Glutamatergic neuron (in vitro differentiated cells): Measurements from ENCODE around the gene HPGD. TPM values are rescaled to one million over a fixed set of nuclear protein-coding genes. Genes with fewer than 3 reads are reported as not detected.

ENCODE experiments used
- DNase-seq: peaks from one replicate; pipeline ENCODE4 v3.0.0; 2022
- H3K27ac Mint-ChIP-seq: one replicate; pipeline ENCODE4 v1.8.0; 2020; ENCODE audit warnings: mild to moderate bottlenecking, mixed read lengths, inconsistent platforms; ENCODE audit not compliant: unreplicated experiment
- H3K27me3 Mint-ChIP-seq: one replicate; pipeline ENCODE4 v1.8.0; 2020; ENCODE audit warnings: mild to moderate bottlenecking, moderate library complexity, mixed read lengths, inconsistent platforms; ENCODE audit not compliant: unreplicated experiment
- H3K36me3 Mint-ChIP-seq: one replicate; pipeline ENCODE4 v1.8.0; 2020; ENCODE audit warnings: mild to moderate bottlenecking, mixed read lengths, inconsistent platforms; ENCODE audit not compliant: unreplicated experiment
- H3K4me1 Mint-ChIP-seq: one replicate; pipeline ENCODE4 v1.8.0; 2020; ENCODE audit warnings: mild to moderate bottlenecking, low read depth, mixed read lengths, inconsistent platforms; ENCODE audit not compliant: unreplicated experiment
- H3K4me3 Mint-ChIP-seq: one replicate; pipeline ENCODE4 v1.8.0; 2020; ENCODE audit warnings: mild to moderate bottlenecking, mixed read lengths, inconsistent platforms; ENCODE audit not compliant: unreplicated experiment
- H3K9me3 Mint-ChIP-seq: one replicate; pipeline ENCODE4 v1.8.0; 2020; ENCODE audit warnings: mild to moderate bottlenecking, moderate library complexity, mixed read lengths, inconsistent platforms; ENCODE audit not compliant: unreplicated experiment
- CTCF ChIP-seq: fragments of 200-600 bp; sonication (generic); IDR thresholded peaks from one replicate; pipeline ENCODE4 v1.5.0; 2021; ENCODE audit not compliant: partially characterized antibody, unreplicated experiment
- total RNA-seq: library from RNA; stranded (reverse); fragmentation: NEBNext Ultra II Directional; extraction: Animal tissue kit (Norgen Biotek cat#: 25700); gene quantifications from one replicate; pipeline ENCODE4 v1.2.1, GENCODE V29; 2021; ENCODE audit not compliant: unreplicated experiment

Gene HPGD
- total RNA-seq, 1 donor from 2014 or later, result 0.64 TPM

GRCh38 chr4:174555789-174556630 is 33.7 kb upstream of the HPGD start:
- Mint-ChIP-seq H3K9me3 (no peaks in the 10 kb centered on the region), H3K27me3 (no peaks in the 10 kb centered on the region), H3K4me1 (no peaks in the 10 kb centered on the region), H3K4me3 (no peak overlapping the region), H3K36me3 (no peaks in the 10 kb centered on the region), H3K27ac (no peak overlapping the region)
- no peak for DNase-seq
- no peak for TF ChIP-seq CTCF

- no peak overlapping the region for H3K4me3 Mint-ChIP-seq
- H3K36me3 Mint-ChIP-seq, result no peaks in the 10 kb centered on the region
- H3K27ac Mint-ChIP-seq, result no peak overlapping the region
- DNase-seq, result no peak
- H3K4me1 Mint-ChIP-seq, result no peaks in the 10 kb centered on the region
- H3K27me3 Mint-ChIP-seq, result no peaks in the 10 kb centered on the region
- H3K9me3 Mint-ChIP-seq, result no peaks in the 10 kb centered on the region
- TF ChIP-seq CTCF, result no peak
These were observed 32.0 kb upstream of the HPGD start for GRCh38 chr4:174554231-174554728.

GRCh38 chr4:174553828-174554227 is 31.5 kb upstream of the HPGD start:
- no peaks in the 10 kb centered on the region for H3K27me3 Mint-ChIP-seq
- no peak overlapping the region for H3K4me3 Mint-ChIP-seq
- H3K27ac Mint-ChIP-seq, result no peak overlapping the region
- H3K36me3 Mint-ChIP-seq, result no peaks in the 10 kb centered on the region
- no peak for TF ChIP-seq CTCF
- H3K9me3 Mint-ChIP-seq, result no peaks in the 10 kb centered on the region
- no peaks in the 10 kb centered on the region for H3K4me1 Mint-ChIP-seq
- DNase-seq, result no peak

- DNase-seq, result no peak
- H3K9me3 Mint-ChIP-seq, result peaks cover 2% of the 10 kb centered on the region
- H3K4me3 Mint-ChIP-seq, result no peak overlapping the region
- no peaks in the 10 kb centered on the region for H3K4me1 Mint-ChIP-seq
- peaks cover 4% of the 10 kb centered on the region for H3K36me3 Mint-ChIP-seq
- no peak for TF ChIP-seq CTCF
- no peak overlapping the region for H3K27ac Mint-ChIP-seq
- no peaks in the 10 kb centered on the region for H3K27me3 Mint-ChIP-seq
These were observed 30.7 kb upstream of the HPGD start for GRCh38 chr4:174553031-174553430.

GRCh38 chr4:174550541-174550940 is 28.3 kb upstream of the HPGD start:
- no peak overlapping the region for H3K4me3 Mint-ChIP-seq
- TF ChIP-seq CTCF, result no peak
- H3K9me3 Mint-ChIP-seq, result peaks cover 2% of the 10 kb centered on the region
- DNase-seq, result no peak
- peaks cover 5% of the 10 kb centered on the region for H3K36me3 Mint-ChIP-seq
- H3K4me1 Mint-ChIP-seq, result no peaks in the 10 kb centered on the region
- no peaks in the 10 kb centered on the region for H3K27me3 Mint-ChIP-seq
- no peak overlapping the region for H3K27ac Mint-ChIP-seq
